ENCODE measurements around the gene DAPK2.

Gene DAPK2

DNA sequence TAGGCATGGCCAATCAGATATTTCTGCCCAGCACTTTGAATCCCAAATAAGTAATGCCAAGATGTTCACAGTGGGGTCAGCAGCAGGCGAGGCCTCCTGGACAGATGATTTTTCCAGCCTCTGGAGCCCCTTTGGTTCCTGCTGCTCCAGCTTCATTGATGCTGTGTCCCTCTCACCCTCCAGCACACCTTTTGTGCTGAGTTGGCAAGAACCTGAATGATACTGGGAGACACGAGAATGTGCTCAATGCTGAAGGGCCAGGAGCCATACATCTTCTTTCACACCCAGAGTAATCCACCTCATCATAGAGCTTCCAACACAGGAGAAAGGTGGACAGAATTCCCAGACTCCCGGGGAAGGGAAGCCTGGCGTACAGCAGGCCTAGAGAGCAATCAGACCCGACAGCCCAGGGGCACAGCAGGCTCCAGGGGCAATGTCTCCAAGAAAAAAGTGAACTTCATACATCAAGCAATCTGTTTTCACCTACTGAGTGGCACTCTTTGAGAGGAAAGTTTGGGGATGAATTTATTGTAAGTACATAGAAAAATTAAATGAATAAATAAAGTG is 6.7 kb upstream of the DAPK2 start:
- no peak for DNase-seq

DNA sequence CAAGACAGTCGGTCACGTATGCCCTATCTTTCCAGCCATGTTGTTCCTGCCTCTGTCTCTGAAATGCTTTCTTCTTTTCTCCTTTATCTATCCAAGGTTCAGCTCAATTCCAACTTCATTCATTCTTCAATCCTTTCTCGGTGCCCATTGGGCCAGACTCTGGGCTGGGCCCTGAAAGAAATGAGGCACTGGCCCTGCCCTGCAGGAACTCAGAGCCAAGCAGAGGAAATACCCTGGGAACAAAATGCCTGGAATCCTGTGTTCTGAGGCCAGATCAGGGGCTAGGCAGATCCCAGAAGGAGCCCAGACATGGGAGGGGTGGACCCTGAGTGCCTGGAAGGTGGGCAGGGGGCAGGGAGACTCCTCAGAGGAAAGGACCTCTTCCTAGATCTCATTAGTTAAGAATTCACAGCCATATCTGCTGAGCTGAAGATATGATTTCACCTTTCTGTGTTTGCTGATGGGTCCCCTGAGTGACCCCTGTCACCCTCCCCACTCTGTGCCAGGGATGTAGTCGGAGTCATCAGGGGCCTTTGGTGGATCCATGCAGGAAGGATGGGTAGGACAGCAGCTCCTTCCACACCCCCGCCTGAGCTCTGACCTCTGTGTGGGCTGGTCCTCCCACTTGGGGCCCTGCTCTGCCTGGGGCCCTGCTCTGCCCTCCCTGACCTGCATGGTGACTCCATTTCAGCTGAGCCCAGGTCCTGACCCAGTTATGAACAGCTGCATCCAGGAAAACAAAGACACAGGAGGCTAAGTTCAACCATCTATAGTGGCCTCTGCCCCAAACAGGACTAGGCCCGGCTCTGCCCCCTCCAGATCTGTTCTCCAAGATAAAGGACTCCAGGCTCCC is 5.3 kb upstream of the DAPK2 start:
- DNase-seq, result no peak

GRCh38 chr15:64051093-64051402 is 4.8 kb upstream of the DAPK2 start:
- DNase-seq, result no peak

DNA sequence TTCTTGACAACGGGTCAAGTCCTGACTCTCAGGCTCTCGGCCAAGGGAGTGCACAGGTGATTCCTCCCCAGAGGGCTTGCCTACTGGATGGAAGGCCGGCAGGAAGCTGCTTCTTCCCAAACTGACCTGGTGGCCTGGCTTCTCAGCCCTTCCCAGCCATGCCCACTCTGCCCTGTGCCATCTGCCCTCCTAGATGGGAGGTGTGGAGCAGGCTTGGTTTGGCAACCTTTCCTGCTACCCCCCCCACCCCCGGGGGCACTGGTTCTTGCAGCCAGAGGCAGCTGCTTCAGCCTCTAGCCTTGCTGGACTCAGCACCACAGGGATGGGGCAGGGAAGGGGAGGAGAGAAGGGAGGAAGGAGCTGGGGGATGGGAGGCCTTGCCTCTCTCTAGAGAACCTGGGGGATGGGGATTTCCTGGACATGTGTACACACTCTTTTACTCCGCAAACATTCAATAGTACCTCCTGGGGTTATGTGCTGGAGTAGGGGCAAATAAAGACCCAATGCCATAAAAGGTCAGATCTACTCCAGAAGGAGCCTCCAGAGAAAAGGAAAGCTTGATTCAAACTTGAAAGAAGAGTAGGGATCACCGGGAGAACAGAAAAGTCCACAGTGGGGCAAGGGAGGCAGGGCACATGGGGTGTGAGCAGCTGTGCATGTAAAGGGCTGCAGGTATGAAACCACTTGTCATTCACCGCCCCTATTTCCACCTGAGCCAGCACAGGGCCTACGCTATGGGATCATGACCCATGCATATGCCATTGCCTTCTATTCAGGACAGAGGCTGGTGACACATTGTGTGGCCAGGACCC is 4.2 kb upstream of the DAPK2 start:
- no peak for DNase-seq

DNA sequence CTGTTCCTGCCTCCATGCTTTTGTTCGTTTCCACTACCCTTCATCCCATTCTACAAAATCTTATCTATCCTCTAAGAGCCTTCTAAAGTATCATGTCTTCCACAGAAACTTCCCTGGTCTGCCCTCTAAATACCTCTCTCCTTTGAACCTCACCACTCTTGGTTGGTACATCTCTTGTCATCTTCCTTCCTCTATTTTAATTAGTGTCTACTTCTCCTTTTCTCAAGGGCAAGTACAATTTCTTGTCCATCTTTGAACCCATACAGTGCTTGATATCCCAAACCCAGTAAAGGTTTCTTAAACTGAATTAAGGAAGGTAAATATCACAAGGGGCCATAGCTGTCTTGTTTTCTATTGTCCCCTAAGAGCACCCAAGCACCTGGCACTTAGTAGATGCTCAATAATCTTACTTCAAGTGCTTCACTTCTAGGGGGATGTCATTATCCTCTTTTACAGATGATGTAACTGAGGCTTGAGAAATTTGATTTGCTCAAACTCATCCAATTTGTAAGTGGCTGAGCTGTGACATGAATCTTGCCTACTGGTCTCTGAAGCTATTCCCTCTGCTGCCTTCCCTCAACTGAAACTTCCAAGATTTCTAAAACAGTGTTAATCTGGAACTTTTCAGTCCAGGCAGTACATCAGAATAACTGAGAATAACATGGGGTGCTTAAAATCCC is 2.6 kb upstream of the DAPK2 start:
- no peak for DNase-seq

DNA sequence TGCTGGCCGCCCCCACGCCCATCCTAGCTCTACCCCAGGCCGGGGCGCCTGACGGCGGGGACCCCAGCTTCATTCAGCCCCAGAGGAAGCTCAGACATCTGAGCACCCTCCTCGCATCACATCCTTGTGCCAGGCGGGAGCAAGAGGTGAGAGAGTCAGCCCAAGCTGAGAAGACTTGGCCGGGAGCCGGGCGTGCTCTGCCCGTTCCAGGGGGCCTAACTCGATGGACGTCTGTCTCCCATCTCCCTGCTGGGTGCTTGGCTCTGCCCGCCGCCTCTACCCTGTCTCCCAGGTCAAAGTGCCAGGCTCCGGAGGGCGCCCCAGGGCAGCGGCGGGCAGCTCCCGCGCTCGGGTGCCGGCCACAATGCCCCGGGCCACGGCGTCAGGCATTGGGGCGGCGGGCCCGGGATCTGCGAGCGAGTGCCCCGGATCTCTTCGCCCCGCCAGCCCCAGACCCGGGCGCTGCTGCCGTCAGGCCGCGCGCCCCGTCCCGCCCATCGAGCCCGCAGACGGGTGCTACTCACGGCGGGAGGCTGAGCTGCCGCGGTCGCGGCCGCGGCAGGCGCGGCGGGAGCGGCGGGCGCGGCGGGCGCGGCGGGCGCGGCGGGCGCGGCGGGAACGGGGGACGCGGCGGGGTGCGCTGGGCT is 388 bp downstream of the DAPK2 start:
- no peak for DNase-seq

GRCh38 chr15:64045101-64045435 is 1.2 kb downstream of the DAPK2 start:
- no peak for DNase-seq

DNA sequence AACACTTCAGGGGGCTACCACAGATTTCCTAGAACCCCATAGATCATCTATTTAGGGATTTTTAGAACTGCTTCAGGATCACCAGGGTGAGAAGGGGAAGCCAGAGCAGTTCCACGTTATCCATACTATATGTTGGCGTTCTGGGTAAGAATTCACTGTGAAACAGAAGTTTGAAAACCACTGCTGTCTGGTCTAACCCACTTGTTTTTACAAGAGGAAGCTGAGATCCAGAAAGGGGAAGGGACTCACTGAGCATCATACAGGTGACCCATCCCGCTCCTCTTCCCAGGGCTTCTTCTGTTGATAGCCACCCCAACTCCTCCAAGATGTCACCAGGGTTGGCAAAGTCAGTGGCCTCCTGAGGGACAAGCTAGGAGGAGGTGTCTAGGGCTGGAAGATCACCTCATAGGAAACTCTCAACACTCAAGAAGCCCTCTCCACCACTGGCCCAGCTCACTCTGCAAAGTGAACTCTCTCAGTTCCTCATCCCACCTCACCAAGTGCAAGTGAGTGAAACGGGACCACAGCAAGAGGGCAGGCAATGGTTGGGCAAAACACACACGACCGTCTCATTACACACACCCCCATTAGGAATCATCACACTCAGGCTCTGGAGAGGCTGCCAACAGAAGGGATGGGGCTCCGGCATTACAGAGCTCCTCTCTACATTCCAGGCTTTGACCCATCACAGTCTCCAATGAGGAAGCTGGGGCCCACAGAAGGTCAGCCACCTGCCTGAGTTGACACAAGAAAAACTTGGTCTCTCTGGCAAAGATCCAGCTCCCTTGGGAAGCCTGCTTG is 1.8 kb downstream of the DAPK2 start:
- DNase-seq, result no peak

DNA sequence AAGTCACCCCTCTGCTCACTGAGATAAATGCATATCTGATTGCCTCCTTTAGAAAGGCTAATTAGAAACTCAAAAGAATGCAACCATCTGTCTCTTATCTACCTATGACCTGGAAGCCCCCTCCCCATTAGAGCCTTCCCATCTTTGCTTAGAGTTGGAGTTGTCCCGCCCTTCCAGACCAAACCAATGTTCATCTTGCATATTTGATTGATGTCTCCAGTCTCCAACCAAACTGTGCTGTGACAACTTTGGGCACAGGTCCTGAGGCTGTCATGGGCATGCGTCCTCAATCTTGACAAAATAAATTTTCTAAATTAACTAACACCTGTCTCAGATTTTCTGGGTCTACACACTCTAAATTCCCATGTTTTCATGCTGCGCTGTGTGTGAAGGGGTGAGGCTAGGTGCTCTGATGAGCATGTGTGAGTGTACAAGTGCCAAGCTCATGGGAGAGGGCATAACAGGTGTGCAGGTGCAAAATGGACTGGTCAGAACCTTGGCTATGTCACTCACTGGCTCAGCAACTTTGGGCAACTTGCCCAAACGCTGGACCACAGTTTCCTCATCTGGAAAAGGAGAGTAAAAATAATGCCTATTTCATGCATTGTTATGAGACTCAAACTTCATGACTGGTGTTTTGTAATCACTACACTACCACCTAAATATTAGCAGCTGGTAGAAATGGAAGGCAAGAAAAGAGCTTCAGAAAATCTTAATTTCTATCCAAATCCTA is 7.2 kb downstream of the DAPK2 start:
- DNase-seq, result no peak

- no peak for DNase-seq
Observed at GRCh38 chr15:64037966-64038365, 8.3 kb downstream of the DAPK2 start.

- DNase-seq, result no peak
Observed at GRCh38 chr15:64037116-64037515, 9.2 kb downstream of the DAPK2 start.

GRCh38 chr15:64035525-64035924 is 10.8 kb downstream of the DAPK2 start:
- no peak for DNase-seq

GRCh38 chr15:64034519-64034918 is 11.8 kb downstream of the DAPK2 start:
- no peak for DNase-seq

GRCh38 chr15:64032329-64032728 is 14.0 kb downstream of the DAPK2 start:
- no peak for DNase-seq

DNA sequence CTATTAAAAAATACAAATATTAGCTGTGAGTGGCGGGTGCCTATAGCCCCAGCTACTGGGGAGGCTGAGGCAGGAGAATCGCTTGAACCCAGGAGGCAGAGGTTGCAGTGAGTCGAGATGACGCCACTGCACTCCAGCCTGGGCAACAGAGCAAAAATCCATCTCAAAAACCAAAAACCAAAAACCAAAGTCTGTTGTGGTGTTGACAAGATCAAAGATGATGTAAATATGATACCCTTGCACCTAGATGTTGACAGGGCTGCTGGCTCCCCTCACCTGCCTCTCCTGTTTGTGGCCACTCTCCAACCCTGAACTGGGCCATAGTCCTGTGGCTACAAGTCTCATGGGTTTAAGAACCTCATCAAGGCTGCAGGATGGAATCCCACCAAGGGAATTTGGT is 16.2 kb downstream of the DAPK2 start:
- no peak for DNase-seq

DNA sequence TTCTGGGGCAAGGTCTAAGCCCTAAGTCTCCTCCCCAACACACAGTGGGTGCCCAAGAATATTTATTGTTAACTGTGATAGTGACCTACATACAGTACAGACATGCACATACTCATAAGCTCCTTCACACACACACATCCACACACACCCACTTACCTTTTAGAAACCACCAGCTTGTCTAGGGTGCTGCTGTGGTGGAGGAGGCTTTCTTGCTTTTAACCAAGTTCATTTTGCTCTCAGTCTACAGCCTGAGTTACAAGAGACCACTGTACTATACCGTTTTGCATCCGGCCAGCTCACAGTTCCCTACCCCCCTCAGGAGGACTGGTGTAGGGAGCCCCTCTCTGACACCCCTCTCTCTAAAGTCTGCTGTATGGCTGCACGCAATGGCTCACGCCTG is 16.7 kb downstream of the DAPK2 start:
- DNase-seq, result no peak

GRCh38 chr15:64029110-64029509 is 17.2 kb downstream of the DAPK2 start:
- DNase-seq, result peak; percentile 73 to 88

DNA sequence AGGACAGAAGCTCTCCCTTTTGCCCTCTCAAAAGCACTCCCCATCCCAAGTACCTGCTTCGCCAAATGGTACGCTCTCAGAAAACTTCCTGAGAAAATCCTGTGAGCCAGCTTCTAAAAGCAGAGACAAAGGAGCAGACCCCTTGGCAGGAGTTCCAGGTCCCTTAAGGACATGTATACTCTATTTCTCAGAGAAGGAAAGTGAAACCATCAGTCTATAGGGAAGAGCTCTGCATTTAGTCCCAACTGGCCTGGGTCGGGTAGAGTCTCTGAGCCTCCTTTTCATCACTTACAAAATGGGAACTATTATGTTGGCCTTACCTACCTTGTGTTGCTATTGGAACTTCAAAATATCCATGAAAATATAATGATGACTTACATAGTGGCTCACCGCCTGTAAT is 19.7 kb downstream of the DAPK2 start:
- DNase-seq, result no peak

GRCh38 chr15:64024172-64025050 is 21.9 kb downstream of the DAPK2 start:
- DNase-seq, result no peak

DNA sequence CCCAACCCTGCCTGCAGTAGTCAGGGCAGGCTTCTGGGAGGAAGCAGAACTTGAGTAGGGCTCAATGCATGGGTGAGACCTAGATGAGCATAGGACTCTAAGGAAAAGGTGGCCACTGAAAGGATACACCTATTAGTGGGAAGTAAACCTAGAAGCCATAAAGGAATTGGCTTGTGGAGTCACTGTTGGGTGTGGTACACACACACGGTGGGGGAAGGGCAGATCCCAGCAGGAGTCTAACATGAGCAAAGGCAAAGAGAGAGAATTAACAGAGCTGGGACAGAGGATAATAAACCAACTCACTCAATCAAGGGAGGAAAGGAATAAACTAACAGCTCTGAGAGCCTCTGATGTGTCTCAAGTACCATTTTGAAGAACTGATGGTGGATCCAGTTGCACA is 23.1 kb downstream of the DAPK2 start:
- no peak for DNase-seq

All from hippocampal formation (tissue), 2 donors.